HCT116 (cell line): ENCODE measurements around the gene DRC7.

ENCODE experiments used
- CEBPB ChIP-seq: IDR thresholded peaks from 2 replicates; pipeline ENCODE4 v1.6.1; 2012; ENCODE audit warnings: low read depth
- TF ChIP-seq, protein P1 (sequence below): IDR thresholded peaks from 2 replicates; pipeline ENCODE4 v1.6.1; 2012; ENCODE audit warnings: low read depth

- TF ChIP-seq, protein P1, sequence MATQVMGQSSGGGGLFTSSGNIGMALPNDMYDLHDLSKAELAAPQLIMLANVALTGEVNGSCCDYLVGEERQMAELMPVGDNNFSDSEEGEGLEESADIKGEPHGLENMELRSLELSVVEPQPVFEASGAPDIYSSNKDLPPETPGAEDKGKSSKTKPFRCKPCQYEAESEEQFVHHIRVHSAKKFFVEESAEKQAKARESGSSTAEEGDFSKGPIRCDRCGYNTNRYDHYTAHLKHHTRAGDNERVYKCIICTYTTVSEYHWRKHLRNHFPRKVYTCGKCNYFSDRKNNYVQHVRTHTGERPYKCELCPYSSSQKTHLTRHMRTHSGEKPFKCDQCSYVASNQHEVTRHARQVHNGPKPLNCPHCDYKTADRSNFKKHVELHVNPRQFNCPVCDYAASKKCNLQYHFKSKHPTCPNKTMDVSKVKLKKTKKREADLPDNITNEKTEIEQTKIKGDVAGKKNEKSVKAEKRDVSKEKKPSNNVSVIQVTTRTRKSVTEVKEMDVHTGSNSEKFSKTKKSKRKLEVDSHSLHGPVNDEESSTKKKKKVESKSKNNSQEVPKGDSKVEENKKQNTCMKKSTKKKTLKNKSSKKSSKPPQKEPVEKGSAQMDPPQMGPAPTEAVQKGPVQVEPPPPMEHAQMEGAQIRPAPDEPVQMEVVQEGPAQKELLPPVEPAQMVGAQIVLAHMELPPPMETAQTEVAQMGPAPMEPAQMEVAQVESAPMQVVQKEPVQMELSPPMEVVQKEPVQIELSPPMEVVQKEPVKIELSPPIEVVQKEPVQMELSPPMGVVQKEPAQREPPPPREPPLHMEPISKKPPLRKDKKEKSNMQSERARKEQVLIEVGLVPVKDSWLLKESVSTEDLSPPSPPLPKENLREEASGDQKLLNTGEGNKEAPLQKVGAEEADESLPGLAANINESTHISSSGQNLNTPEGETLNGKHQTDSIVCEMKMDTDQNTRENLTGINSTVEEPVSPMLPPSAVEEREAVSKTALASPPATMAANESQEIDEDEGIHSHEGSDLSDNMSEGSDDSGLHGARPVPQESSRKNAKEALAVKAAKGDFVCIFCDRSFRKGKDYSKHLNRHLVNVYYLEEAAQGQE = no peak
- no peak for TF ChIP-seq CEBPB
Observed at GRCh38 chr16:57774705-57775285, 80.2 kb downstream of the DRC7 start.
